GM19372 (cell line): ENCODE results near the gene GGTLC3.
"Not testable (repeated sequence)": the region's sequence is repeated elsewhere in the genome, so short reads cannot be mapped to it uniquely, and the experiment has no call there.

ENCODE experiments used
- ATAC-seq: cut with Tn5 transposase; IDR thresholded peaks from one replicate; pipeline ENCODE4 v1.9.1; 2021; ENCODE audit warnings: mild to moderate bottlenecking, low read depth, moderate library complexity; ENCODE audit not compliant: unreplicated experiment

The GGTLC3 gene

DNA sequence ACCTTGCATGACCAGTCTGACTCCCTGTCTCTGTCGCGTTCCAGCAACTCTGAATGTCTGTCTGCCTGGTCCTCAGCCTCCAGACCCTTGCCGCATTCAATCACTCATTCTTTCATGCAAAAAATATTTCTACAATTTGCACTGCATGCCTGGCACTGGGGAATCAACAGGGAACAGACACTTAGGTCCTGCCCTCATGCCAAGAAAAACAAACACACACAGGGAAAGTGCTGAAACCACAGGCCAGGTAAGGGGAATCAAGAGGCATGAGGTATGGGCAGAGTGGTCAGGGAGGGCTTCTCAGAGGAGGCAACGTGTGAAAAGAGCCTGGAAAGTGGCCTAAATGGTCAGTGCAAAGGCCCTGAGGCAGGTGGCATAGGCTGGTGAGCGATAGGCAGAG lies at the start of gene GGTLC3:
Gene GGTLC3, minus strand, starts transcription at position 101 of the 400 bp plus-strand sequence. CDS start 264 bp downstream, outside the sequence.
- not testable (repeated sequence) for ATAC-seq

DNA sequence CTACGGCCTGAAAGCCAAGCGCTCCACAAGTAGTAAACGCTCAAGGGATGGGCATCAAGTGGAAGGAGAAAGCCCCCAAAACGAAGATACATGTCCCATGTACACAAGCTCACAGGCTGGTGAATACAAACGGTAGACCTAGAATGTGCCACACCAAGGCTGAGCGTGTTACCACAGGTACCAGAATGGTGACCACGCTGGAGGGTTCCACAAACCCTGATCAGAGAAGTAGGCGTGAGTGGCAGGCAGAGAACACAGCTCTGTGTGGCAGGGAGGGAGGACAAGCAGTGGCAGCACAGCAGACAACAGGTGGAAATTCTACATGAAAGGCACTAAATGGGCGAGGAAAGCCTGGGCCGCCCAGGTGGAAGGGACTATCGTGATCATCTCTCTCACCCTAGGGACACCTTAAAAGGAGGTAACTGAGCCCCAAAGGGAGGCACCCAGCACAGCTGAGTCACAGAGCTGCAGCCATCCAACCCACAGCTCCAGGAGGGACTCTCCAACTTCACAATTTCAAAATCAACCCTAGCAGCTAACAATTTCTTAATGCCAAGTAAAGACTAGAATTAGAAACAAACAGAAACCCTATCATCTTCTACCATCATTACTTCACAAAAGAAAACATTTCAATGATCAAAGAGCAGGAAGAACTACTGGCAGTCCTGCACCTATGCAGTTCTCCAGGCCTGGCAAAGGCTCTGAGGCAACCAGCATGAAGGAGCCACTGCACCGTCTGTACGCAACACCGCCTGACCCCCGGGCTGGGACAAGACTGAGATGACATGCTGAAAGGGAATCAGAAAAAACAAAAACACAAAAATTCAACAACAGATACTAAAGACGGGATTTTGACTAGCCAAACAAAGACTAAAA lies 42.4 kb upstream of the GGTLC3 start:
- ATAC-seq: not testable (repeated sequence)

DNA sequence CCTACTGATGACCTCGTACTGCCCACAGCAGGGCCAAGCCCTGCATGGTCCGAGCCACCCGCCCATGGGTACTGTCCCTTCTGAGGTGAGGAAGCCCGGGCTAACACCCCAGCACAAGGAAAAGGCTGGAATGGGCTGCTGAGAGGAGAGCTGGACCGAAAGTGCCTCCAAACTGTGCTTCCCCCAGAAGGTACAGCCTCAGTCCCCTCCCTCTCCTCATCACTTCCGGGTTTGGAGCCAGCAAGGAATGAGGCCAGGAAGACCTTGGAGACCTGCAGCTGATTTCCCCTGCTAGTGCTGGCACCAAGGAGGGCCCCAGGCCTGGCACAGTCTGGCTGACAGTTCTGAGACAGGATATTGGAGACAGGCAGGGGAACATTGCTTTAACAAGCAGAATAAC lies 41.0 kb upstream of the GGTLC3 start:
- ATAC-seq: not testable (repeated sequence)

DNA sequence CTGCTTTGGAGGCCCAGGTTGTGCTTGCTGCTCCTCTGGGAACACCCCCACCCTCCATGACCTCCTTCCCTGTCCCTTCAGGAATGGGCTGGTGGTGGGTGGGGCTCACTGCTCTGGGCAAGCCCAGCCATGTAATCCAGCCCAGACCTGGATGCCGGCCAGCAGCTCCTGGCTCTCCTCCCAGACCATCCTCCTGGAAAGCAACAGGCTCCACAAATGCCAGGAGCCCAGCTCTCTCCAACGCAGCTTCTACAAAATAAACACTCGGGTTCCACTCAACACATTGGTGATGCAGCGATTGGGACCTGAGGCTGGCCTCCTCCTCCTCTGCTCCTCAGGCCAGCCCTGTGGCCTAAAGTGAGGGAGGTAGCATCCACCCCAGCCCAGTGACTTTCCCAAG lies 40.6 kb upstream of the GGTLC3 start:
- ATAC-seq: not testable (repeated sequence)

DNA sequence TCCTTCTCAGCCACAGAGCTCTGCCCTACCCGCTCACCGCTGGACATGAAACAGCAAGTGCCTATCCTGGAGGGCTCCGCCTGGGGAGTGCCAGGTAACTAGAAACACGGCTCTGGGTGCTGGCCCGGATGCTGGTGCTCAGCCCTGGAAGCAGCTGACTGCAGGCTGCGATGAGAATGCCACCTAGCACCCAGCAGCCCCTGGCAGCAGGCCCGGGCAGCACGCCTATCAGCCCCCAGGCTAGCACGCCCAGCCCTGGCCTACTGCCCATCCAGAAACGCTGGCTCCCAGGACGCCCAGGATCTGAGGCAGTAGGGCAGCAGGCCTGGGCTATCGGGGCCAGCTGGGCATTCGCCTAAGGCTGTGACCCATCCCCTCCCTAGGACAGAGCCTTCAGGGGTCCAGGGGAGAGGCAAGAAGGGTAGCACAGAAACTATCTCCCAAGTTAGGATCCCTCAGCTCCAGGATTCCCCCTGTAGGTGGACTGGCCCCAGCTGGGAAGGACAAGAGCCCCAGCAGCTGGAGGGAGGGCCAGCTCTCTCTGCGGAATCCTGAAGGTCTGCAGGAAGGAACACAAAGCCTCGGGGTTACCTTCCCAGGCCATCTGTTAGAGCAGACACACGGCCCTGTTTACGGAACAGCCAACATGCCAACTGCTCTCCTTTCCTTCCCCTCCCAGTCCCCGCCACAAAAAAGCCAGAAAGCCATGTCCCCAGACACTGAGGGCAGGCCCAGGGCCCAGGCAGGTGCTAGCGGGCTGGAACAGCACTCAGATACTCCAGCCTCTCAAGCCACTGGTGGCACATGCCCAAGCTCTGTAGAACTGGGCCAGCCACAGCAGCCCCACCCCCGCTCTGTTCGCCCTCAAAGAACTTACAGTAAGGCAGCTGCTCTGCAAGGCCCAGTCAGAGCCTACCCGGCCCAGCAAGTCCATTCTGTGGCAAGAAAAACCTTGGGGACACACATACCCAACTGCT lies 36.6 kb upstream of the GGTLC3 start:
- not testable (repeated sequence) for ATAC-seq

DNA sequence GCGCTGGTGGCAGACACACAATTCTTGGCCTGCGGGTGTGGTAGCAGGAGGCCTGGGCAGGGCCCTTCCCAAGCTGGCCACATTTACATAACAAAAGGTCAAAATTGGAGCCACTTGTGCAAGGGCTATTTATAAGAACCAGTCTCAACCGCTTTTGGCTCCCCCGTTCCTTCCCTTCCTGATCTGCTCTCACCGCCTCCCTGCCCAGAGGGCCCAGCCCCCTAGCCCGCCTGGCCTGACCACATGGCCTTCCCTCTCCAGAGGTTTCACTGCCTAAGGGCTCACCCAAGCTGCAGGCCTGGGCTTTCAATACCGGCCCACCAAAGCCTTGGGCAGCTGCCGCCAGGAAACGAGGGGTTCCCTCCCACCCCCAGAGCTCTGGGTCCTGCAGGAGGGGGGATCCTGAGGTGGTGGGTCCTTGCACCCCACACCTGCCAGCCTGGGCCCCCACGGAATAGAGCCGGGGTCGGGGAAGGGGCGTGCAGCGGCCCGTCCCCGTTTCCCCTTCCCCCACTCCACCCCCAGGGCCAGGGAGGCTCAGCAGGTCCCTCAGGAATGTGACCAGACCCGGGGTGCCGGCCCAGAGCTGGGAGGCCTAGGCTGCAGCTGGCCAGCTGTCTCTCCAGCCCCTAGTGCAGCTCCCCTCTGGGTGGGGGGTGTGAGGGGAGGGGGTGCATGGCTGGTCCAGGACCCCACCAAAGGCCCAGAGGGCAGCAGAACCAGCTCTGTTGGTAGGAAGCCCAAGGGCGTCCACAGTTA lies 35.1 kb upstream of the GGTLC3 start:
- not testable (repeated sequence) for ATAC-seq

DNA sequence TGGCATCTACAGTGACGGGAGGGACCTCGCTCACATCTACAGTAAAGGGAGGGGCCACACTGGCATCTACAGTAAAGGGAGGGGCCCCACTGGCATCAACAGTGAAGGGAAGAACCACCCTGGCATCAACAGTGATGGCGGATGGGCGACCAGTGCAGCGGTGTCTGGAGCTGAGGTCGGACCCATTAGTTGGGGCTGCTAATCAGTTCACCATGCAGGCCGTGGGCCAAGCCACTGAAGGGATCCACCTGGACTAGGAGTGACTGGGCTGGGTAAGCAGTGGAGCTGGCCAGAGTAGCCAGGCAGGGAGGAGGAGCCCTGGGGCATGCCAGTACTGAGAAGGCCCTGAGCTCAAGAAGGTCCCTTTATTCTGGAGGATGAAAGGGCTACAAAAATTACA lies 33.1 kb upstream of the GGTLC3 start:
- not testable (repeated sequence) for ATAC-seq

DNA sequence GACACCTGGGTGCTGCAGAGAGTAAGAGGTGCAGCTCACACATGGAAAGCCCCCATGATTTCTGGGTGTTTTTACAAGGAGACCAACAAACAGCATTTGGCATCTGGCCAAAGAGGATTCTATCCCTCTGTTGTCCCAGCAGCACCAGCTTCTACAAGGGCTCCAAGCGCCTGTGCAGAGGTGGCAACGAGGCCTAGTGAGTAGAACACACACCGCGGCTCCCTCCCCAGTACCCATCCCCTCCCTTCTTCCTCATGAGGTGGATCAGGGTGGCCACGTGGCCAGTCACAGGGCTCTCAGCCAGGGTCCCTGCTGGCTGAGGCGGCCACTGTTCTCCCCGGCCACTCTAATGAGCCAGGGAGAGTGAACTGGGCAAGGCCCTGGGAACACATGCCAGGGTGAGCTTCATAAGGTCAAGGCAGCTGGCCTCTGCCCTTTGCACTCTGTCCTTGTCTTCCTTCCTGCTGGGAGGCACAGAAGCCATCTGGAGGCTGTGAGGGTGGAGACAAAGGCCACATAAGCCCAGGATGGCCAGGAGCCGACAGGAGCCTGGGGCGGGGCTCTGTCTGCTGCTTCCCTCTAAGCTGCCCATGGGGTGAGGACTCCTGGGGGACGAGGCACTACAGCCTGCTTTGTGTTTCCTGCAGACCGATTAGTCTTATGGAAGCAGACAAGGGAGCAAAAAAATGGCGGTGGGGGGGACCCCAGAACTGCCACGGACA lies 31.7 kb upstream of the GGTLC3 start:
- ATAC-seq: not testable (repeated sequence)

DNA sequence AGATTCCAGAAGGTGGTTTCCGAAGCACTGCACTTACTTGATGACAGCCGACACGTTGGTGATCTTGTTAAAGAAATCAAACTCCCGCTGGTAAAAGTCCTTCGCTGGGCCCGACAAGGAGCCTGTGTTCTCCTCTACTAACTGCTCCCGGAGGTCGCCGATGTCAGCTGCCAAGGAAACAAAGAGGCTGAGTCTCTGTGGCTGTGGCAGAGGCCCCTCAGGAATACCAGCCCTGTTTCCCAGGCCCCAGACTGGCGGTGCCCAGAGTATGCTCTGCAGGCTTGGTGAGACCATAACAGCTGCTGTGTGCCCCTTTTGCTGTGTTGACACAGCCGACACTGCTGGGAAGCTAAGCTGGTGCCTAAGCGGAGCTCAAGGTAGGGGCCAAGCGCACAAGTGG lies 26.7 kb upstream of the GGTLC3 start:
- ATAC-seq: not testable (repeated sequence)

DNA sequence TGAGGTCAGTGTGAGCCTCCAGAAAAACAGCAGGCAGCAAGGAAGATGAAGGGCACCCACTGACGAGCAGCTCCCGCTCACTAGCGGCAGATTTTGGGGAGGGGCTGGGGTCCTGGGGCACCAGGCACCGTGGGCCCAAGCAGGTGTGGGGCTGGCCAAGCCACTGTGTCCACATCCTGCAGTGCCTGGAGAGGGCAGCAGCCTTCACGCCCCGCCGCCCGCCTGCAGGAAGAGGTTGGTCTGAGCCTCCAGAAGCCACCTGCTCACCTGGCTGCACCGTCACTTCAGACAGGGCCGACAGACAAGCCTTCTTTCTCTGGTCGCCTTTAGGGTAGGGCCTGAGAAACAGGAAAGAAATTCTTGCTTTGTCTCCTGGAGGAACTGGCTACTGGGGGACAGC lies 25.4 kb upstream of the GGTLC3 start:
- not testable (repeated sequence) for ATAC-seq

DNA sequence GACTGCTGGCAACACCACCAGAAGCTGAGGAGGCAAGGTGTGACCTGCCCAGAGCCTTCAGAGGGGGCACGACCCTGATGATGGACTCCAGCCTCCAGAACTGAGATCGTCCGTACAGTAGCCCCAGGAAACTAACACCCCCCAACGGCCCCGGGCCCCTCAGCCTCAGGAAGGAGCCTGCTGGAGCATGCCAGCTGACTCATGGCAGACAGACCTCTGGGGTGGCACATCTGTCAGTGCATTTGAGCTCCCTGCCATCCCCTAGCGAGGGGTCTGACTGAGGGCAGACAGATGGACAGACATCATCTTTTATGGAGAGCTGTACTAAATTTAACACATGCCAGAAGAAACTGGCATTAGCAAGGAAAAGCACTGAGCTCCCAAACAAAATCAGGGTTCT lies 22.0 kb upstream of the GGTLC3 start:
- not testable (repeated sequence) for ATAC-seq

DNA sequence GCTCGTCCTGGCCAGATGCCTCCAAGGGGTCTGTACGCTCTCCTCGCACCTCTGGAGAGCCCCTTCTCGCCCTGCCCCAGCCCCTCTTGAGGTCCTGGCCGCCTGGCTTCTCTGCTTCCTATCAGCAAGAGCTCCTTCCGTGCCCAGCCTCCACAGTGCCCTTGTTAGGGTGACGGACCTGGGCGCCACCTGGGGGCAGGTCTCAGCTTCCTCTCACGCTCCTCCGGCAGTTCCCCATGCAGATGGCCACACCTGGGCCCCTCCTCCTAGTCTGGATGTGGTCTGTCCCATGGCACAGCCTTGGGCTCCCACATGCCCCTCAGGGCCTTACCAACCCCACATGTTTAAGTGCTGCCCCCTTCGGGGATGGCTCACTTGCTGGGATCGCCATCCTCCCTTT lies 16.4 kb upstream of the GGTLC3 start:
- not testable (repeated sequence) for ATAC-seq

DNA sequence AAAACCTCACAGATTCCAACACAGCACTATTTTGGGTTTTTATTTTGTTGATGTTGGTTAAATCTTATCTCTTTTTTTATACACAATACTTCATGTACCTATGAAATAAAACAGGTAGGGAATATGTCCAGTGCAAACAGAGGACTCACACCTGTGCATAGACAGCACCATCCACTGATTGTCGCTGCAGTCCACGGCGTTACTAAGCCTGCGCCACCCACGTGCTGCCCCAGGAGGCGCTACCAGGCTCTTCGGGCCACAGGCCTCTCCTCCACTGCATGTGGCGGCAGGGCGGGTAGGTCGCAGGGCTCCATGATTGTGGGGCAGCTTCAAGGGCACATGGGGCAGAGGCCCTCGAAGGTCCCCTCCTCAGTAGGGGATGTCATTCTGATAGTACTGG lies 15.7 kb upstream of the GGTLC3 start:
- ATAC-seq: not testable (repeated sequence)

DNA sequence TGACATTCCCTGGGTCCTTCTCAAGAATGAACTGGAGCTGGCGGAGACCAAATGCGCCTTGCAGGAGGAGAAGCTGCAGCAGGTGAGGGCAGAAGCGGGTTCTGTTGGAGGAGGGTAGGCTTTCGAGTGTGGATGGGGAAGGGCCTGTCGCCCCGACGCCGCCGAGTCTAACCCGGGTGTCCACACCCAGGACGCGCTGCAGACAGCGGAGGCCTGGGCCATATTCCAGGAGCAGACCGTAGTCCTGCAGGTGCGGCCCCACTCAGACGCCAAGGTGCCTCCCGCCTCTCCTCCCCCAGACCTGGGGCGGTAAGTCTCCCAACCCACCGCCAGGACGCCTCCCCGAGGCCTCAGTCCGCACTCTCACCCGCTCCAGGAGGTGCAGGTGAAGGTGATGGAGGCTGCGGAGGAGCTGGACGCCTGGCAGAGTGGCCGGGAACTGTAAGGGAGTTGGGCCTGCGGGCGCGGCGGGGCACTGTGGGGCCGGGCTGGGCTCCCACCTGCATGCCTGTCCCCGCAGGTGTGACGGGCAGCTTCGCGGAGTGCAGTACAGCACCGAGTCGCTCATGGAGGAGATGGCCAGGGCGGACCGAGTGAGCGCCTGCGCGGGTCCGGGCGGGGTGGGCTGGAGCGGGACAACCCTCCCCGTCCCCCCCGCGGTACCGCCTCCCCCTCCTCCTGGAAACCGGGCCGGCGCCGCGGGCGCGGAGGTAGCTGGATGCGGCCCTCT lies 11.6 kb upstream of the GGTLC3 start:
- ATAC-seq: not testable (repeated sequence)

DNA sequence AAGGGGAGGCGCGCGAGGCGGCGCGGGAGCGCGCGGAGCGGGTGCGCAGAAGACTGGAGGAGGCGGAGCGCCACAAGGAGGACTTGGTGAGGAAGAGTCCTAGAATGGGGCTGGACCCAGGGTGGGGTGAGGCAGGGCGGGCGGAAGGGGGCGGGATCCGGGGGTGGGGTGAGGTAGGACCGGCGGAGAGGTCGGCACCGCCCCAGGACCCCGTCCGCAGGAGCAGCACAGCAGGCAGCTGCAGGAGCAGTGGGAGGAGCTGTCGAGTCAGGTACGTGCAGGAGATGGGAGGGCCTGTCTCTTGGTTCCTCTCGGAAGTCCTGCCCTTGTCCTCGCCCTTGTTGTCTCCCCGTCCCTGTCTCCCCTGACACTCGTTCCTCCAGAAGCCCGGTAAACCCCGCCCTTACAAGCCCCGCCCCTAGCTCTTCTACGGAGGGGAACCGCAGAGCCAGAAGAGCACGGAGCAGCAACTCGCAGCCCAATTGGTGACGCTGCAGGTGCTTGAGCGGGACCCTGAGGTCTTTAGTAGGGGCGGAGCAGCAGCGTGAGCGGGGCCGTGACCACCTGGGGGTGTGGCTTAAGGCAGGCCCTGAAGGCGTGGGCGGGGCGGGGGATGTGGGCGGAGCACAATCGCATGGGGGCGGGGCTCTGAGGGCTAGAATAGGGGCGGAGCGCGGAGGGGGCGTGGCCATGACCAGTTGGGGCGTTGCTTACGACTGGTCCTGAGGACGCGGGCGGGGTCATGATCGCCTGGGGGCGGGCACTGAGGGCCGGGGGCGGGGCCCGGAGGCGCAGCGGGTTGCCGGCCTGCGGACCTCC lies 10.8 kb upstream of the GGTLC3 start:
- ATAC-seq: peak; percentile 77

DNA sequence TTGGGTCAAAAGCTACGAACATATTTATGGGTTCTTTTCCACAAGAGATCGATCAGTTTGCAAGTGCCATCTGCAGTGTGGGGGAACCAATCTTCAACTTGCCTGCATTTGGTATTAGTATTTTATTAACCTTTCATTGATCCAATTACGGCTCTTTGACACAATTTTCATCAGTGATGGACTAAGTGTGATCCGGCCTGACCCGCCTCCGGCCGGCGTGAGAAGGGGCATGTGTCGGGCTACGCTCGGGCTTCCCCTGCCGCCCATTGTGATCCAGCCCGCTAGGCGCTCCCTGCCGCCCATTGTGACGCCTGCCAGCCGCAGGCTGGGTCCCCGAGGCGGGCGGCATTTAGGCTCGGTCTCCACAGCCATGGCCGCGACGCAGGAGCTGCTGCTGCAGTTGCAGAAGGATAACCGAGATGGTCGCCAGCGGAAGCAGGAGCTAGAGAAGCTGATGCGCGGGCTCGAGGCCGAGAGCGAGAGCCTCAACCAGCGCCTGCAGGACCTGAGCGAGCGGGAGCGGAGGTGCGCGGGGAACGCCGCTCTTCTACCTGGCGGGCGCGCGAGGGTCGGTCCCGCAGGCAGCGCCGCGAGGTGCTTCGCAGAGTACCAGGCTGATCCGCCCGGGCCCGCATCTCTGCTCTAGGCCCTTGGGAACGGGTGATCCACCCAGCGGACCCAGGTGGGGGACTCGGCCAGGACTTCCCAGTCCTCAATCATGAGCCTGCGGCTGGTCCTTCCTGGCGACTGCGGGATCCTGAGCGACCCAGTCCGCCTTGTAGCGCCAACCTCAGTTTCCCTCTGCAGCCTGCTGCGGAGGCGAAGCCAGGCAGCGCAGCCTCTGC lies 10.0 kb upstream of the GGTLC3 start, which contains the start of gene TMEM191B:
Gene TMEM191B, plus strand, starts transcription at position 51 of the 845 bp plus-strand sequence. Its CDS starts 179 bp downstream, at position 230.
- ATAC-seq: peak; percentile 18

DNA sequence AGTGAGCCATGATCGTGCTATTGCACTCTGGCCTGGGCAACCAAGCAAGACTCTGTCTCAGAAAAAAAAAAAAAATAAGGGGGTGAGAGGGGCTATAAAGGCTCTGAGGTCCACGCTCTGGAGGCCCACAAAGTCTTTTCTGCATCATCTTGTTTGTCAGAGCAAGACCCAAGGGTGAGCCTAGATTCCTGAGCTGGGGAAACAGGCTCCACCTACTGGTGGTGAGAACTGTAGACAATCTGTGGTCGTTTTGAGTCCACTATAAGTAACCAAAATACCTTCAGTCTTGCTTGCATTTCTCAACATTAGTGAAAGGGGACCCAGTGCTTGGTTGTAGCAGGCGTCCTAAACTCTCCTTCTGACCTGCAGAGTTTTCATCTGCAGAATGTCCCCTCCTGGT lies 5.4 kb upstream of the GGTLC3 start:
- ATAC-seq: not testable (repeated sequence)
